Nephron (organoid): Measurements from ENCODE around the gene CELF4.

ENCODE experiments used
- H3K27ac Mint-ChIP-seq, 3 experiments: 2 replicates each; pipeline ENCODE4 v1.8.0; 2020; ENCODE audit warnings: mixed read lengths in 3 of 3, mild to moderate bottlenecking in 2 of 3, moderate library complexity in 1 of 3
- H3K27me3 Mint-ChIP-seq: 2 replicates; pipeline ENCODE4 v1.8.0; 2021; ENCODE audit warnings: low read depth, mild to moderate bottlenecking, moderate library complexity, mixed read lengths
- H3K36me3 Mint-ChIP-seq: 2 replicates; pipeline ENCODE4 v1.8.0; 2020; ENCODE audit warnings: low read depth, mixed read lengths
- H3K4me1 Mint-ChIP-seq: 2 replicates; pipeline ENCODE4 v1.8.0; 2020; ENCODE audit warnings: mixed read lengths
- H3K4me3 Mint-ChIP-seq, 3 experiments: 2 replicates each; pipeline ENCODE4 v1.8.0; 2020; ENCODE audit warnings: mild to moderate bottlenecking in 3 of 3, mixed read lengths in 3 of 3, moderate library complexity in 2 of 3
- H3K9me3 Mint-ChIP-seq: 2 replicates; pipeline ENCODE4 v1.8.0; 2020; ENCODE audit warnings: mixed read lengths
- CTCF ChIP-seq, 3 experiments: fragments of 200-600 bp; sonication (generic); IDR thresholded peaks; one replicate each; pipeline ENCODE4 v1.5.0; 2021; ENCODE audit warnings: antibody characterized with exemption in 3 of 3; ENCODE audit not compliant: unreplicated experiment in 3 of 3

Gene CELF4

GRCh38 chr18:37520508-37520907 lies 45.1 kb downstream of the CELF4 start:
- Mint-ChIP-seq H3K27ac (no peak overlapping the region), H3K27me3 (peaks cover 65% of the 10 kb centered on the region), H3K9me3 (no peaks in the 10 kb centered on the region), H3K4me3 (no peak overlapping the region), H3K36me3 (no peaks in the 10 kb centered on the region), H3K4me1 (peaks cover 77% of the 10 kb centered on the region)
- TF ChIP-seq CTCF (IDR thresholded peaks at IDR 0.05; ENCODE audit: unreplicated experiment in 3 of 3): no peak

DNA sequence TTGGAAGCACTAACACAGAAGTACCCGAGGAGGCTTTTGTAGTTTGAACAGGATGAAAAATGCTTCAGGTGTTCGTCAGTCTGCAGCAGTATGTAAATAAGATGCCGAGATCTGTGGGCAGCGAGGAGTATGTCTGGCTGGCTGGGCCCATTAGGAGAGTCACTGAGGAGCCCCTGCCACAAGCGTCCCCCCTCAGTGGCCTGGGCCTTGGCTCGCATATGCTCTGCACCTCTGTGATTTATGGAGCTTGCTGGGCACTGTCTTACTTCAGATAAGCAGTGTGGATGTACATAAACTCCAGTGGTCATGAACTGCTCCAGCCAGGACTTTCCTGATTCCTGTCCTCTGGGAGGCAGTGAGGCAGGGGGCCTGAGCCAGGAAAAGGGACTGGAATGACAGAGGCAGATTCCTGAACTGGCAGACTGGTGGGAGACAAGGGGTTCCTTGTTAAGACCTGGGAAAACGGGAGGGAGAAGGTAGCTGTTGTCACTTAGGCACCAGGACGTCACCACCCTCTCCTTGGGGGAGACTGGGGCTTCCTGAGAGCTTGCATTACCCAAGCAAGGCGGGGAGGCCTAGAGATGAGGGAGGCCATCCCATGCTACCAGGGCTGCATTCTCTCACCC lies 46.0 kb downstream of the CELF4 start:
- Mint-ChIP-seq H3K27me3 (peaks cover 62% of the 10 kb centered on the region), H3K4me3 (no peak overlapping the region), H3K4me1 (peaks cover 77% of the 10 kb centered on the region), H3K27ac (peak overlapping the region; percentile 8 to 56 (median 37)), H3K9me3 (no peaks in the 10 kb centered on the region), H3K36me3 (no peaks in the 10 kb centered on the region)
- TF ChIP-seq CTCF (IDR thresholded peaks at IDR 0.05; ENCODE audit: unreplicated experiment in 3 of 3): no peak

- Mint-ChIP-seq H3K9me3 (peaks cover 3% of the 10 kb centered on the region), H3K36me3 (no peaks in the 10 kb centered on the region), H3K4me1 (peaks cover 80% of the 10 kb centered on the region), H3K4me3 (peak overlapping the region in 1 of 3 experiments; percentile 11), H3K27ac (peak overlapping the region; percentile 40 to 67 (median 63)), H3K27me3 (peaks cover 46% of the 10 kb centered on the region)
- TF ChIP-seq CTCF (IDR thresholded peaks at IDR 0.05; ENCODE audit: unreplicated experiment in 3 of 3): no peak
These were observed 49.2 kb downstream of the CELF4 start for GRCh38 chr18:37516361-37516853.

- no peak for TF ChIP-seq CTCF (IDR thresholded peaks at IDR 0.05; ENCODE audit: unreplicated experiment in 3 of 3)
- H3K27me3 Mint-ChIP-seq: peaks cover 43% of the 10 kb centered on the region
- peaks cover 11% of the 10 kb centered on the region for H3K9me3 Mint-ChIP-seq
- H3K36me3 Mint-ChIP-seq: no peaks in the 10 kb centered on the region
- H3K4me3 Mint-ChIP-seq: no peak overlapping the region
- H3K4me1 Mint-ChIP-seq: peaks cover 78% of the 10 kb centered on the region
- peak overlapping the region in 2 of 3 experiments; percentile 22 to 52 for H3K27ac Mint-ChIP-seq
These were observed 50.6 kb downstream of the CELF4 start for GRCh38 chr18:37514953-37515352.

DNA sequence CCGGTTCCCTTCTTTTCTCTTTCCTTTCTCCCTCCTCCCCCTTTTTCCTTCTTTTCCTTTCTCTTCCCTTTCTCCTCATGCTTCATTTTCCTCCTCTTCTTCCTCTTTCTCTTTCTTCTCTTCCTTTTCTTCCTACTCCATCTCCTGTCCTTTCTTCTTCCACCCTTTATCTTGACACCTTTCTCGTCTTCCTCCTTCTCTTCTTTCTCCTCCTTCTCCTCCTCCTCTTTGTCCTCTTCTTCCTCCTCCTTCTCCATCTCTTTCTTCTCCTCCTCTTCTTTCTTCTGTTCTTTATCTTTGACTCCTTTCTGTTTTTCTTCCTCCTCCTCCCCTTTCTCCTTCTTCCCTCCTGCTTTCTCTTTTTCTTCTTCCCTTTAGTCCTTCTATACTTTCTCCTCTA lies 53.2 kb downstream of the CELF4 start:
- TF ChIP-seq CTCF (IDR thresholded peaks at IDR 0.05; ENCODE audit: unreplicated experiment in 3 of 3): no peak
- H3K27ac Mint-ChIP-seq: peak overlapping the region; percentile 15 to 59 (median 45)
- H3K4me1 Mint-ChIP-seq: peaks cover 60% of the 10 kb centered on the region
- peaks cover 15% of the 10 kb centered on the region for H3K9me3 Mint-ChIP-seq
- peaks cover 51% of the 10 kb centered on the region for H3K27me3 Mint-ChIP-seq
- no peak overlapping the region for H3K4me3 Mint-ChIP-seq
- H3K36me3 Mint-ChIP-seq: no peaks in the 10 kb centered on the region

- peak overlapping the region; percentile 15 to 59 (median 45) for H3K27ac Mint-ChIP-seq
- H3K27me3 Mint-ChIP-seq: peaks cover 46% of the 10 kb centered on the region
- H3K9me3 Mint-ChIP-seq: peaks cover 15% of the 10 kb centered on the region
These were observed 53.8 kb downstream of the CELF4 start for GRCh38 chr18:37511721-37512298.

More at GRCh38 chr18:37511721-37512298, 53.8 kb downstream of the CELF4 start:
- TF ChIP-seq CTCF (IDR thresholded peaks at IDR 0.05; ENCODE audit: unreplicated experiment in 3 of 3): no peak
- no peak overlapping the region for H3K4me3 Mint-ChIP-seq
- H3K36me3 Mint-ChIP-seq: no peaks in the 10 kb centered on the region
- peaks cover 57% of the 10 kb centered on the region for H3K4me1 Mint-ChIP-seq
